Measurements from ENCODE around the gene DDX41. TPM values are rescaled to one million over a fixed set of nuclear protein-coding genes. Genes with fewer than 3 reads are reported as not detected.
"Not testable (repeated sequence)": the region's sequence is repeated elsewhere in the genome, so short reads cannot be mapped to it uniquely, and the experiment has no call there.

The DDX41 gene
- total RNA-seq, 2 experiments from 2014 or later = 49.6 to 49.7 TPM

- Histone ChIP-seq H3K27ac (ENCODE audit: low read depth in 1 of 2, low read length in 2 of 2) (no peak overlapping the region), H3K9me3 (ENCODE audit: control insufficient read depth in 1 of 2, insufficient read depth in 1 of 2, low read length in 2 of 2) (no peaks in the 10 kb centered on the region), H3K27me3 (ENCODE audit: control insufficient read depth in 1 of 2, insufficient read depth in 2 of 2, low read length in 2 of 2) (no peaks in the 10 kb centered on the region), H3K4me3 (ENCODE audit: low read length) (no peak overlapping the region), H3K4me1 (ENCODE audit: insufficient read depth, low read length) (no peaks in the 10 kb centered on the region), H3K36me3 (ENCODE audit: insufficient read depth, low read length) (peaks cover 82% of the 10 kb centered on the region)
- peaks cover 4% of the 10 kb centered on the region for H3K4me1 Mint-ChIP-seq (ENCODE audit: low read depth)
- TF ChIP-seq CTCF (IDR thresholded peaks at IDR 0.05) = no peak
- H3K4me3 Mint-ChIP-seq = no peak overlapping the region
- H3K27ac Mint-ChIP-seq = no peak overlapping the region
- no peaks in the 10 kb centered on the region for H3K9me3 Mint-ChIP-seq
- ChIA-PET POLR2A (interaction anchor here (0.6 kb wide), 1 partner anchor 527 kb away, joined by 3 read pairs; no protein-coding TSS in a partner anchor), CTCF (no interaction called here)
- intact Hi-C loops (cut with DNase I, micrococcal nuclease) = no loop called here
- peaks cover 61% of the 10 kb centered on the region for H3K36me3 Mint-ChIP-seq (ENCODE audit: low read depth)
- no peaks in the 10 kb centered on the region for H3K27me3 Mint-ChIP-seq
- no peak for ATAC-seq (ENCODE audit: poor library complexity)
- DNase-seq = no peak
These were observed 18.4 kb upstream of the DDX41 start for GRCh38 chr5:177535125-177535524.

GRCh38 chr5:177534433-177534832, 17.7 kb upstream of the DDX41 start:
- DNase-seq; ATAC-seq (ENCODE audit: poor library complexity); H3K4me3 ChIP-seq (ENCODE audit: low read length); H3K27me3 Mint-ChIP-seq; H3K9me3 Mint-ChIP-seq; H3K27me3 ChIP-seq (ENCODE audit: control insufficient read depth in 1 of 2, insufficient read depth in 2 of 2, low read length in 2 of 2); H3K4me1 ChIP-seq (ENCODE audit: insufficient read depth, low read length); H3K27ac ChIP-seq (ENCODE audit: low read depth in 1 of 2, low read length in 2 of 2); H3K27ac Mint-ChIP-seq; intact Hi-C loops (cut with DNase I, micrococcal nuclease); CTCF ChIA-PET; H3K9me3 ChIP-seq (ENCODE audit: control insufficient read depth in 1 of 2, insufficient read depth in 1 of 2, low read length in 2 of 2); H3K4me3 Mint-ChIP-seq; H3K4me1 Mint-ChIP-seq (ENCODE audit: low read depth): not testable (repeated sequence)
- POLR2A ChIA-PET = interaction anchor here (0.6 kb wide), 1 partner anchor 86 kb away, joined by 3 read pairs; no protein-coding TSS in a partner anchor
- H3K36me3 ChIP-seq (ENCODE audit: insufficient read depth, low read length) = peaks cover 82% of the 10 kb centered on the region
- peaks cover 58% of the 10 kb centered on the region for H3K36me3 Mint-ChIP-seq (ENCODE audit: low read depth)

GRCh38 chr5:177531209-177531940, 14.6 kb upstream of the DDX41 start:
- Mint-ChIP-seq H3K9me3 (no peaks in the 10 kb centered on the region), H3K4me1 (ENCODE audit: low read depth) (no peaks in the 10 kb centered on the region), H3K27me3 (no peaks in the 10 kb centered on the region), H3K36me3 (ENCODE audit: low read depth) (peaks cover 32% of the 10 kb centered on the region), H3K27ac (no peak overlapping the region), H3K4me3 (no peak overlapping the region)
- H3K36me3 ChIP-seq (ENCODE audit: insufficient read depth, low read length) = peaks cover 81% of the 10 kb centered on the region
- ChIA-PET CTCF (no interaction called here), POLR2A (no interaction called here)
- intact Hi-C loops (cut with DNase I, micrococcal nuclease) = no loop called here
- no peaks in the 10 kb centered on the region for H3K4me1 ChIP-seq (ENCODE audit: insufficient read depth, low read length)
- H3K27ac ChIP-seq (ENCODE audit: low read depth in 1 of 2, low read length in 2 of 2) = no peak overlapping the region
- no peak for ATAC-seq (ENCODE audit: poor library complexity)
- no peaks in the 10 kb centered on the region for H3K9me3 ChIP-seq (ENCODE audit: control insufficient read depth in 1 of 2, insufficient read depth in 1 of 2, low read length in 2 of 2)
- no peak for DNase-seq
- H3K4me3 ChIP-seq (ENCODE audit: low read length) = no peak overlapping the region
- no peaks in the 10 kb centered on the region for H3K27me3 ChIP-seq (ENCODE audit: control insufficient read depth in 1 of 2, insufficient read depth in 2 of 2, low read length in 2 of 2)
- no peak for TF ChIP-seq CTCF (IDR thresholded peaks at IDR 0.05)

GRCh38 chr5:177530638-177531037, 13.9 kb upstream of the DDX41 start:
- Mint-ChIP-seq H3K9me3 (no peaks in the 10 kb centered on the region), H3K27ac (peak overlapping the region; percentile 20), H3K4me1 (ENCODE audit: low read depth) (no peaks in the 10 kb centered on the region), H3K27me3 (no peaks in the 10 kb centered on the region), H3K36me3 (ENCODE audit: low read depth) (peaks cover 33% of the 10 kb centered on the region), H3K4me3 (no peak overlapping the region)
- DNase-seq (no peak), ATAC-seq (ENCODE audit: poor library complexity) (no peak)
- ChIA-PET POLR2A (no interaction called here), CTCF (no interaction called here)
- Histone ChIP-seq H3K4me3 (ENCODE audit: low read length) (no peak overlapping the region), H3K9me3 (ENCODE audit: control insufficient read depth in 1 of 2, insufficient read depth in 1 of 2, low read length in 2 of 2) (no peaks in the 10 kb centered on the region), H3K36me3 (ENCODE audit: insufficient read depth, low read length) (peaks cover 82% of the 10 kb centered on the region), H3K27ac (ENCODE audit: low read depth in 1 of 2, low read length in 2 of 2) (no peak overlapping the region), H3K4me1 (ENCODE audit: insufficient read depth, low read length) (no peaks in the 10 kb centered on the region), H3K27me3 (ENCODE audit: control insufficient read depth in 1 of 2, insufficient read depth in 2 of 2, low read length in 2 of 2) (no peaks in the 10 kb centered on the region)
- intact Hi-C loops (cut with DNase I, micrococcal nuclease) = no loop called here
- no peak for TF ChIP-seq CTCF (IDR thresholded peaks at IDR 0.05)
